Nephron (organoid): ENCODE measurements around the gene MIER2.

ENCODE experiments used
- H3K27ac Mint-ChIP-seq, 3 experiments: 2 replicates each; pipeline ENCODE4 v1.8.0; 2020; ENCODE audit warnings: mixed read lengths in 3 of 3, mild to moderate bottlenecking in 2 of 3, moderate library complexity in 1 of 3
- H3K27me3 Mint-ChIP-seq: 2 replicates; pipeline ENCODE4 v1.8.0; 2021; ENCODE audit warnings: low read depth, mild to moderate bottlenecking, moderate library complexity, mixed read lengths
- H3K36me3 Mint-ChIP-seq: 2 replicates; pipeline ENCODE4 v1.8.0; 2020; ENCODE audit warnings: low read depth, mixed read lengths
- H3K4me1 Mint-ChIP-seq: 2 replicates; pipeline ENCODE4 v1.8.0; 2020; ENCODE audit warnings: mixed read lengths
- H3K4me3 Mint-ChIP-seq, 3 experiments: 2 replicates each; pipeline ENCODE4 v1.8.0; 2020; ENCODE audit warnings: mild to moderate bottlenecking in 3 of 3, mixed read lengths in 3 of 3, moderate library complexity in 2 of 3
- H3K9me3 Mint-ChIP-seq: 2 replicates; pipeline ENCODE4 v1.8.0; 2020; ENCODE audit warnings: mixed read lengths
- TF ChIP-seq, protein P1 (sequence below), 3 experiments: fragments of 200-600 bp; sonication (generic); IDR thresholded peaks; one replicate each; pipeline ENCODE4 v1.5.0; 2021; ENCODE audit warnings: antibody characterized with exemption in 3 of 3; ENCODE audit not compliant: unreplicated experiment in 3 of 3

Gene MIER2

DNA sequence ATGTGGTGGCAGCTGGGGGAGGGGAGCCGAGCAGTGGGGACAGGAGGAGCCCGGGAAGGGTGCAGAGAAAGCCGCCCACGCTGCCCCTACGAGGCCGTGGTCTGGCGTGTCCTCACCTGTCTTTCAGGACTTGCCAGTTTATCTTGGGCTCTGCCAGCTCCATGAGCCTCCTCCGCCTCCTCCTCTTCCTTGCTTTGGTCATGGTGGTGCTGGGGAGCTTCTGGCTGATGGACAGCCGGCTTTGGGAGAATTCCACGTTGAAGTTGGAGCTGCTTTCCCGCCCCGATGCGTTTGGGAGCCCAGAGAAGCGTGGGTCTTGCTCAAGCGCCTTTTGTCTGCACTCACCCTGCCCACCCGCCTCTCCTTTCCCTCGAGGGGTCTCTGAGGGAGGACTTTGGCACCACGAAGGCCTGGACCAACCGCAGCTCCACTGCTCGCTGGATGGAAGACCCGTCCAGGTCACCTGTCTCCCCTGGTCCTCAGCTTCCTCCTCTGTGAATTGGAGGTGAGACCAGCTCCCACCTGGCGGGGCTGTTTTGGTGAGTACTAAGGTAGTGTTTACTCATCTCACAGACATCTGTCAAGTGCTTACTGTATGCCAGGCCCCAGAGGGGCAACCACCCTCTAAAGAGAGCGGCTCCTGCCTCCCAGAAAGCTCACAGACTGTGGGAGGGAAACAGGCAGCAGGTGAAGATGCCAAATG, 29.7 kb upstream of the MIER2 start:
- Mint-ChIP-seq H3K27ac (no peak overlapping the region), H3K4me1 (peaks cover 29% of the 10 kb centered on the region), H3K36me3 (no peaks in the 10 kb centered on the region), H3K9me3 (no peaks in the 10 kb centered on the region), H3K4me3 (no peak overlapping the region), H3K27me3 (peaks cover 6% of the 10 kb centered on the region)
- TF ChIP-seq, protein P1, sequence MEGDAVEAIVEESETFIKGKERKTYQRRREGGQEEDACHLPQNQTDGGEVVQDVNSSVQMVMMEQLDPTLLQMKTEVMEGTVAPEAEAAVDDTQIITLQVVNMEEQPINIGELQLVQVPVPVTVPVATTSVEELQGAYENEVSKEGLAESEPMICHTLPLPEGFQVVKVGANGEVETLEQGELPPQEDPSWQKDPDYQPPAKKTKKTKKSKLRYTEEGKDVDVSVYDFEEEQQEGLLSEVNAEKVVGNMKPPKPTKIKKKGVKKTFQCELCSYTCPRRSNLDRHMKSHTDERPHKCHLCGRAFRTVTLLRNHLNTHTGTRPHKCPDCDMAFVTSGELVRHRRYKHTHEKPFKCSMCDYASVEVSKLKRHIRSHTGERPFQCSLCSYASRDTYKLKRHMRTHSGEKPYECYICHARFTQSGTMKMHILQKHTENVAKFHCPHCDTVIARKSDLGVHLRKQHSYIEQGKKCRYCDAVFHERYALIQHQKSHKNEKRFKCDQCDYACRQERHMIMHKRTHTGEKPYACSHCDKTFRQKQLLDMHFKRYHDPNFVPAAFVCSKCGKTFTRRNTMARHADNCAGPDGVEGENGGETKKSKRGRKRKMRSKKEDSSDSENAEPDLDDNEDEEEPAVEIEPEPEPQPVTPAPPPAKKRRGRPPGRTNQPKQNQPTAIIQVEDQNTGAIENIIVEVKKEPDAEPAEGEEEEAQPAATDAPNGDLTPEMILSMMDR (IDR thresholded peaks at IDR 0.05; ENCODE audit: unreplicated experiment in 3 of 3): no peak

DNA sequence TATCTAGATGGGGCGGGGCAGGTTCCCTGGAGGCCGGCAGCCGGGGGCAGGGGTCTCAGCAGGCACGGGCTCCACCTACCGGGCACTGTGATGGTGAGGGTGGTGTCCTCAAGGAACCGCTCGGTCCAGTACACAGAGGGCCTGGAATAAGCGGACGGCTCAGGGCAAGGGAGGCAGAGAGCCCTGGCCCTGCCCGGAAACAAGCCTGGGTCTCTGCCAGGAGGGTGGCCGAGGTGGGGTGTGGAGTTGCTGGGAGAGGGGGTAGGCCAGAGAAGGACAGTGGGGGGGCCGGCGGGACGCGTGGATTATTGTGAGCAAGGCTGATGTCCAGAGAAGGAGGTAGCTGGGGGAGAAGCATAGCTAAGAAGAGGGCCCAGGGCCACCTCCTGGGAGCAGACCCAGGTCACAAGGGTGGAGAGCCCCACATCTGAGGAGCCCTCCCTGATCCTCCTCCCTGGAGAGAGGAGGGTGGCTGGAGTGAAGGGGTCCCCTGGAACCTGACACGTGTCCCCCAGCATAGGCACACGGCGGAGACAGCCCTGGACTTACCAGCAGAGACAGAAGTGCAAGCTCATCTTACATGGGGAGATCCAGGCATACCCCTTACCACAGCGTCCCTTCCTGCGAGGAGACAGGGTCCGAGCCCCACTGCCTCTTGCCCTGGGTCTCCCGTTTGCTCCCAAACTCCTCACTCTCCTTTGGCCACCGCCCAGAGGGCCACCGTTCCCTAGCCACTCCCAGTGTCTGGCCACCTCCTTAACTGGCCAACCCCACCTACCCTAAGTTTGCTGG, 29.0 kb upstream of the MIER2 start:
- Mint-ChIP-seq H3K4me3 (no peak overlapping the region), H3K36me3 (no peaks in the 10 kb centered on the region), H3K27me3 (peaks cover 9% of the 10 kb centered on the region), H3K9me3 (no peaks in the 10 kb centered on the region), H3K4me1 (peaks cover 37% of the 10 kb centered on the region), H3K27ac (no peak overlapping the region)
- TF ChIP-seq, protein P1 (IDR thresholded peaks at IDR 0.05; ENCODE audit: unreplicated experiment in 3 of 3): no peak

DNA sequence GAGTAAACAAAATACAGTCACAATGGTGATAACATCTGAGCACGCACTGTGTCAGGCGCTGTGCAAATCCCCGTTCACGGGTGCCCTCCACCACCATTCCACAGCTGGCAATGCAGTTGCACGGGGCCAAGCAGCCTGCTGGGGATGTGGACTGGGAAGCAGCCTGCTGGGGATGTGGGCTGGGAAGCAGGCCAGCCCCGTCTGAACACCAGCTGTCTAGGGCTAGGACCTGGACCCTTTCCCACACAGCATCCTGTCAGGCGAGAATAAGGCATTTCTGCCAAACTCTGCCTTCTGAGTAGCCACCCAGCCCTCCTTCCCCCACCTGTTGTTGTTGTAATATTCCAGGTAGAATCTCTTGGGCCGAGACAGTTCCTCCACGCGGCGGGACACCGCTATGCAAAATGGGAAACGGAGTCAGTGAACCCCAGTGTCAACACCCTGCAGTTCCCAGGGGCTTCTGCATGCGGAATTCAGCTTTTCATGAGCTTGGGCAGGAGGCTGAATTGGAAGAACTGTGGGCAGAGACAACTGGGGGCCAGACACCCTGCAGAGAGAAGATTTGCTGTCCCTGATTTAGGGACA, 27.8 kb upstream of the MIER2 start:
- Mint-ChIP-seq H3K4me3 (no peak overlapping the region), H3K27ac (peak overlapping the region in 2 of 3 experiments; percentile 69 to 81), H3K36me3 (no peaks in the 10 kb centered on the region), H3K4me1 (peaks cover 49% of the 10 kb centered on the region), H3K27me3 (peaks cover 18% of the 10 kb centered on the region), H3K9me3 (no peaks in the 10 kb centered on the region)
- TF ChIP-seq, protein P1 (IDR thresholded peaks at IDR 0.05; ENCODE audit: unreplicated experiment in 3 of 3): no peak

DNA sequence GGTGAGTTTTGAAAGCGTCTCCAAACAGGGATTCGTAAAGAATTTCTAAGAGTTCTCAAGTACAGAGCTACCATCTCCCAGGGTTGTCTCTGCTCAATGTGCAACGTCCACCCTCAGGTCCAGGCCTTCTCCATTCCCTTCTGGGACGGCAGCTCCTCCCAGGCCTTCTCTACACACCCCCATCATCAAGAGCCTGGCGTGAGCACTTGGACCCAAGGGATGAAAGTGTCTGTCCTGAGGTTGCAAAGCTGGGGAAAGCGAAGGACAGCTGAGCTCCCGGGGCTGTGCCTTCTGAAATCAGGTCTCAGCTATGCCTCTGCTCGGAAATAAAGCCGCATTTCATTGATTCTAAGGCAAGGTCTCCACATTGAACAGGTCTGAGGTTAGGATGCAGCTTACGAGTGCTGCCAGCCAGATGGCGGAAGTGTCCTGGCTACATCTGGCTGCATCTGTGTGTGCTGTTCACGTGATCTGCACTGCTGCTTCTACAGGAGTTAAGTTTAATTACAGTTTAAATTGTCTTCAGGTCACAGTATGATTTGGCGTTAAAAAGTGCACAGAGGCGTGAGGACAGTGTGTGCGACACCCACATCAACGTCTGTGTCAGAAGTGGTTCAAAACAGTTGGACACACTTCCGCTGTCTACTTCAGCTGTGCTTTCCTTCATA, 27.0 kb upstream of the MIER2 start:
- peaks cover 50% of the 10 kb centered on the region for H3K4me1 Mint-ChIP-seq
- H3K27me3 Mint-ChIP-seq: peaks cover 26% of the 10 kb centered on the region
- no peaks in the 10 kb centered on the region for H3K36me3 Mint-ChIP-seq
- H3K4me3 Mint-ChIP-seq: peak overlapping the region in 2 of 3 experiments; percentile 8 to 22
- H3K27ac Mint-ChIP-seq: peak overlapping the region; percentile 12 to 81 (median 69)
- no peaks in the 10 kb centered on the region for H3K9me3 Mint-ChIP-seq
- TF ChIP-seq, protein P1 (IDR thresholded peaks at IDR 0.05; ENCODE audit: unreplicated experiment in 3 of 3): no peak

DNA sequence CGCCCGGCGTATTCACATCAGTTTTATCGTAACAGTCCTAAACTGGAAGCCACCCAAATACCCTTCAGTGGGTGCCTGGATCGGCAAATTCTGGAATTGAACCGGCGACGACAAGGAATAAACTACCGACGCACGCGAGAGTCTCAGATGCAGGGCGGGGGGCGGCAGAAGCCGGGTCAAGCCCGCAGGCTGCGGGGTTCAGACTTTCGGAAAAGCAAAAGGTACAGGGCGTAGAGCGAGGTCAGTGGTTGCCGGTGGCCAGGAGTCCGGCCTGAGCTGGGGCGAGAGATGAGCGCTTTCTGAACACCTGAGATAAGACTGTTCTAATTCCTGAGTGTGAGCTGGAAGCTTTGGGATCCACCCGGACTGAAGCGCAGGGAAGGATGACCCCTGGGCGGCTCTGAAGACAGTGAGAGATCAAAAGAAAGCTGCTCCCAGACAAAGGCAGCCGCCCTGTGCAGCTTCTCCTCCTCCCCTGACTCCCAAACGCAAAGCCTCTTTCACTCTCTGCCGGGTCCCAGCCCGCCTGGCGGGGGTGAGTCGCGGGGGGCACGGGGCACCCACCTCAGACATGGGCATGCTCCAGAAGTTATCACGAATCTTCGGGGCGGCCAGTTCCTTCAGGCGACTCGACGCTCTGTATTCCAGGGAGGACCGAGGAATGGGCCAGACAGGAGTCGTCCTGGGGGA, 26.2 kb upstream of the MIER2 start:
- Mint-ChIP-seq H3K9me3 (no peaks in the 10 kb centered on the region), H3K27me3 (peaks cover 26% of the 10 kb centered on the region)
- TF ChIP-seq, protein P1 (IDR thresholded peaks at IDR 0.05; ENCODE audit: unreplicated experiment in 3 of 3): no peak

More for the DNA sequence above, 26.2 kb upstream of the MIER2 start:
- H3K4me3 Mint-ChIP-seq: no peak overlapping the region
- peaks cover 50% of the 10 kb centered on the region for H3K4me1 Mint-ChIP-seq
- H3K36me3 Mint-ChIP-seq: no peaks in the 10 kb centered on the region
- peak overlapping the region in 2 of 3 experiments; percentile 69 to 81 for H3K27ac Mint-ChIP-seq
